GM23248 (cell line): ENCODE data around the gene TGFB1I1. TPM values are rescaled to one million over a fixed set of nuclear protein-coding genes. Genes with fewer than 3 reads are reported as not detected.

Experiments
- DNase-seq: peaks from one replicate; pipeline ENCODE4 v3.0.0-alpha.2; 2015
- H2AFZ ChIP-seq: fragments of 200-600 bp; sonication (generic); 2 replicates; pipeline ENCODE4 v1.6.1; 2016; ENCODE audit warnings: antibody characterized with exemption
- H3F3A ChIP-seq: fragments of 200-600 bp; sonication (generic); 2 replicates; pipeline ENCODE4 v1.6.1; 2016; ENCODE audit warnings: mild to moderate bottlenecking, antibody characterized with exemption, mixed run types; ENCODE audit not compliant: insufficient read depth
- H3K27ac ChIP-seq: fragments of 200-600 bp; sonication (generic); 2 replicates; pipeline ENCODE4 v1.5.1; 2016; ENCODE audit warnings: mild to moderate bottlenecking
- H3K27me3 ChIP-seq: fragments of 200-600 bp; sonication (generic); replicated peaks from 2 replicates; pipeline ENCODE4 v1.6.1; 2016; ENCODE audit warnings: mild to moderate bottlenecking; ENCODE audit not compliant: insufficient read depth
- H3K36me3 ChIP-seq: fragments of 200-600 bp; sonication (generic); 2 replicates; pipeline ENCODE4 v1.6.1; 2016; ENCODE audit warnings: low read depth, mild to moderate bottlenecking
- H3K4me1 ChIP-seq: fragments of 200-600 bp; sonication (generic); 2 replicates; pipeline ENCODE4 v1.6.1; 2016; ENCODE audit warnings: mild to moderate bottlenecking; ENCODE audit not compliant: insufficient read depth
- H3K4me2 ChIP-seq: fragments of 200-600 bp; sonication (generic); one replicate; pipeline ENCODE4 v1.6.1; 2016; ENCODE audit warnings: mild to moderate bottlenecking; ENCODE audit not compliant: unreplicated experiment
- H3K4me3 ChIP-seq: fragments of 200-600 bp; sonication (generic); 2 replicates; pipeline ENCODE4 v1.5.1; 2016; ENCODE audit warnings: mild to moderate bottlenecking
- H3K79me2 ChIP-seq: fragments of 200-600 bp; sonication (generic); 2 replicates; pipeline ENCODE4 v1.6.1; 2016; ENCODE audit warnings: mild to moderate bottlenecking; ENCODE audit not compliant: insufficient read depth
- H3K9ac ChIP-seq: fragments of 200-600 bp; sonication (generic); 2 replicates; pipeline ENCODE4 v1.6.1; 2016; ENCODE audit warnings: mild to moderate bottlenecking
- H3K9me2 ChIP-seq: fragments of 200-600 bp; sonication (generic); 2 replicates; pipeline ENCODE4 v1.6.1; 2016; ENCODE audit warnings: mixed run types, mild to moderate bottlenecking, moderate library complexity; ENCODE audit not compliant: insufficient read depth
- H3K9me3 ChIP-seq: fragments of 200-600 bp; sonication (generic); one replicate; pipeline ENCODE4 v1.6.1; 2017; ENCODE audit warnings: low read depth
- H4K20me1 ChIP-seq: fragments of 200-600 bp; sonication (generic); 2 replicates; pipeline ENCODE4 v1.6.0; 2016; ENCODE audit not compliant: insufficient read depth
- EZH2 ChIP-seq: fragments of 200-600 bp; sonication (generic); IDR thresholded peaks from 2 replicates; pipeline ENCODE4 v1.6.1; 2018; ENCODE audit warnings: antibody characterized with exemption, mild to moderate bottlenecking; ENCODE audit not compliant: insufficient read depth, poor library complexity, severe bottlenecking
- EZH2phosphoT487 ChIP-seq: fragments of 200-600 bp; sonication (generic); IDR thresholded peaks from 2 replicates; pipeline ENCODE4 v1.6.1; 2018; ENCODE audit warnings: antibody characterized with exemption, moderate library complexity, mild to moderate bottlenecking, low read depth; ENCODE audit not compliant: insufficient read depth
- WGBS, 2 experiments: methylation state at CpG; one replicate each; pipeline ENCODE4 v1.1.6; 2015 to 2017; ENCODE audit warnings: low lambda C conversion rate in 2 of 2, low coverage in 1 of 2; ENCODE audit errors: missing lambda C conversion rate in 2 of 2; 5-methylcytosine and 5-hydroxymethylcytosine counted together
- in situ Hi-C: fragments of 300-500 bp; cut with MboI; formaldehyde crosslinking; loops from 2 replicates; pipeline ENCODE4 v1.15.0; 2020
- polyA plus RNA-seq: library from polyadenylated mRNA; unstranded; fragments of >200 nt; fragmentation: Nextera tagmentation; extraction: Ambion mirVana; gene quantifications from 2 replicates; pipeline ENCODE4 v1.2.1, GENCODE V29; 2016
- total RNA-seq: library from RNA; depleted of rRNA; stranded (reverse); fragments of >200 nt; shearing (Covaris generic); gene quantifications from 2 replicates; pipeline ENCODE4 v1.2.3, GENCODE V29; 2014

TGFB1I1 gene
- total and polyA plus RNA-seq, 2 experiments from 2014 or later: 88.5 to 174 TPM

- Histone ChIP-seq H3F3A (peaks cover 15% of the 10 kb centered on the region; the same call in 1 of the 2 replicates), H3K4me2 (no peak overlapping the region), H3K4me3 (no peak overlapping the region), H3K9ac (no peak overlapping the region), H3K27ac (no peak overlapping the region), H2AFZ (no peak overlapping the region), H3K9me2 (no peaks in the 10 kb centered on the region), H4K20me1 (no peaks in the 10 kb centered on the region), H3K36me3 (no peaks in the 10 kb centered on the region), H3K79me2 (peaks cover 14% of the 10 kb centered on the region), H3K27me3 (no peaks in the 10 kb centered on the region), H3K4me1 (peaks cover 6% of the 10 kb centered on the region; the same call in 1 of the 2 replicates), H3K9me3 (no peaks in the 10 kb centered on the region)
- DNase-seq: no peak
- in situ Hi-C loops: no loop called here
- TF ChIP-seq EZH2: no peak
- no peak for TF ChIP-seq EZH2phosphoT487
- WGBS, 2 experiments: 75 to 86% methylated on average over 4 to 5 of the region's 5 CpGs
Observed at GRCh38 chr16:31467151-31467773, 4.7 kb upstream of the TGFB1I1 start.

GRCh38 chr16:31467858-31468257 is 4.1 kb upstream of the TGFB1I1 start:
- Histone ChIP-seq H3F3A (peaks cover 15% of the 10 kb centered on the region; the same call in 1 of the 2 replicates), H3K4me3 (no peak overlapping the region), H3K9me3 (no peaks in the 10 kb centered on the region), H4K20me1 (no peaks in the 10 kb centered on the region), H3K4me1 (peaks cover 6% of the 10 kb centered on the region; the same call in 1 of the 2 replicates), H3K79me2 (peaks cover 14% of the 10 kb centered on the region), H3K9me2 (no peaks in the 10 kb centered on the region), H3K27ac (no peak overlapping the region), H2AFZ (no peak overlapping the region), H3K36me3 (no peaks in the 10 kb centered on the region), H3K27me3 (no peaks in the 10 kb centered on the region), H3K4me2 (no peak overlapping the region), H3K9ac (no peak overlapping the region)
- 72 to 77% methylated on average over 5 of the region's 5 CpGs for WGBS, 2 experiments
- no peak for DNase-seq
- TF ChIP-seq EZH2phosphoT487 (no peak), EZH2 (no peak)
- in situ Hi-C loops: no loop called here

- Histone ChIP-seq H3K9me2 (no peaks in the 10 kb centered on the region), H3K9me3 (no peaks in the 10 kb centered on the region), H3K36me3 (peaks cover 20% of the 10 kb centered on the region), H3K4me2 (peak overlapping the region; percentile 90), H3F3A (peaks cover 28% of the 10 kb centered on the region), H3K9ac (peak overlapping the region; percentile 90), H3K79me2 (peaks cover 28% of the 10 kb centered on the region), H2AFZ (peak overlapping the region; percentile 65), H3K27me3 (no peaks in the 10 kb centered on the region), H3K4me1 (peaks cover 6% of the 10 kb centered on the region; the same call in 1 of the 2 replicates), H3K4me3 (peak overlapping the region; percentile 86), H3K27ac (peak overlapping the region; percentile 88), H4K20me1 (no peaks in the 10 kb centered on the region)
- no peak for DNase-seq
- no peak for TF ChIP-seq EZH2
- no peak for TF ChIP-seq EZH2phosphoT487
- 75 to 81% methylated on average over 3 of the region's 3 CpGs for WGBS, 2 experiments
- in situ Hi-C loops: no loop called here
Observed at GRCh38 chr16:31470615-31471014, 1.3 kb upstream of the TGFB1I1 start.

- in situ Hi-C loops: no loop called here
- H3K27me3 ChIP-seq: no peaks in the 10 kb centered on the region
- WGBS, 2 experiments: 11 to 12% methylated on average over 15 of the region's 15 CpGs
- peak overlapping the region; percentile 90 for H3K4me2 ChIP-seq
- H3K4me3 ChIP-seq: peak overlapping the region; percentile 86
- peak overlapping the region; percentile 90 for H3K9ac ChIP-seq
- peak; percentile 52 for DNase-seq
- H3K27ac ChIP-seq: peak overlapping the region; percentile 88
- TF ChIP-seq EZH2 (no peak), EZH2phosphoT487 (no peak)
- peak overlapping the region; percentile 65 for H2AFZ ChIP-seq
- H4K20me1 ChIP-seq: no peaks in the 10 kb centered on the region
- no peaks in the 10 kb centered on the region for H3K9me2 ChIP-seq
- peaks cover 20% of the 10 kb centered on the region for H3K36me3 ChIP-seq
- H3K79me2 ChIP-seq: peaks cover 30% of the 10 kb centered on the region
- peaks cover 6% of the 10 kb centered on the region; the same call in 1 of the 2 replicates for H3K4me1 ChIP-seq
- no peaks in the 10 kb centered on the region for H3K9me3 ChIP-seq
- H3F3A ChIP-seq: peaks cover 28% of the 10 kb centered on the region
Observed at GRCh38 chr16:31471241-31471874, 594 bp upstream of the TGFB1I1 start.
